ENCODE measurements around the gene HSD17B8. TPM values are rescaled to one million over a fixed set of nuclear protein-coding genes. Genes with fewer than 3 reads are reported as not detected.

Gene HSD17B8
- total and polyA plus RNA-seq, 10 of the 15 experiments (the other 5 are each of a cell fraction or from before 2014, with no cell fraction given), result 3.1 to 54.3 (median 26.5) TPM

DNA sequence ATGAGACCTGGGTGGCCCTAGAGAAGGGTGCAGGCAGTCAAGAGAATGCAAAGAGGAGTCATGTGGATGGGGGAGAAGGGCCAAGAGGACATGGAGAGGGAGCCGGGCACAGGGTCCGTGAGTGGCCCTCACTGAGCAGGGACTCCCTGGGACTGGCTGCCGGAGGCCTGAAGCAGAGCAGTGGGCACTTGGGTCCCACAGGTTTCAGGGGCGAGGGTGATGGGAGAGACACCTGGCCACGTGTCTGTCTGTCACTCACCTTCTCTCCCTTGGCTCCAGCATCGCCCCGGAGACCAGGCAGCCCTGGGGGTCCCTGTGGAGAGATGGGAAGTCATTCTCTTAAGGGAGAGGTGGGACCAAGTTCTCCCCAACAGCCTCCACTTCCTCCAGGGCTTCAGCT is 37.6 kb upstream of the HSD17B8 start:
- no TSS peak for BruUV-seq (replicated peaks)
- DNase-seq (ENCODE audit: low read depth, low spot score) (no peak), FAIRE-seq (no peak), ATAC-seq (no peak)
- 54% methylated on average over 7 of the region's 7 CpGs for WGBS (ENCODE audit: insufficient coverage, insufficient replicate concordance, low lambda C conversion rate, missing lambda C conversion rate)
- Histone ChIP-seq H3K36me3 (ENCODE audit: control insufficient read depth in 2 of 2, insufficient read depth in 2 of 2, low read length in 1 of 2) (no peaks in the 10 kb centered on the region), H3K4me2 (ENCODE audit: control insufficient read depth, insufficient read depth) (no peak overlapping the region), H3K9ac (ENCODE audit: control insufficient read depth, insufficient read depth, low read length) (no peak overlapping the region), H2AFZ (ENCODE audit: control insufficient read depth, low read depth, low read length) (no peak overlapping the region), H3K27ac (ENCODE audit: control insufficient read depth, insufficient read depth) (no peak overlapping the region), H3K4me3 (no peak overlapping the region), H3K9me3 (replicated peaks; ENCODE audit: control insufficient read depth, insufficient read depth, low read length) (no peaks in the 10 kb centered on the region), H3K4me1 (ENCODE audit: control insufficient read depth, insufficient read depth, low read length) (peaks cover 1% of the 10 kb centered on the region), H3K79me2 (ENCODE audit: control insufficient read depth, insufficient read depth, low read length) (no peaks in the 10 kb centered on the region), H3K27me3 (replicated peaks in 1 of 2; ENCODE audit: control insufficient read depth in 2 of 2, insufficient read depth in 2 of 2, low read length in 1 of 2) (no peaks in the 10 kb centered on the region), H4K20me1 (ENCODE audit: control insufficient read depth, insufficient read depth) (no peaks in the 10 kb centered on the region)
- in situ Hi-C loops (cut with MboI), result no loop called here
- ChIA-PET POLR2A (no interaction called here), RAD21 (ENCODE audit: unreplicated experiment) (no interaction called here), CTCF (no interaction called here), SMC1A (ENCODE audit: uncharacterized antibody, unreplicated experiment) (no interaction called here)
- TF ChIP-seq, protein P1, sequence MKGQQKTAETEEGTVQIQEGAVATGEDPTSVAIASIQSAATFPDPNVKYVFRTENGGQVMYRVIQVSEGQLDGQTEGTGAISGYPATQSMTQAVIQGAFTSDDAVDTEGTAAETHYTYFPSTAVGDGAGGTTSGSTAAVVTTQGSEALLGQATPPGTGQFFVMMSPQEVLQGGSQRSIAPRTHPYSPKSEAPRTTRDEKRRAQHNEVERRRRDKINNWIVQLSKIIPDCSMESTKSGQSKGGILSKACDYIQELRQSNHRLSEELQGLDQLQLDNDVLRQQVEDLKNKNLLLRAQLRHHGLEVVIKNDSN (IDR thresholded peaks at IDR 0.05; ENCODE audit: borderline replicate concordance, extremely low read length, insufficient read depth, low read depth, low read length), result peak; percentile 11
- TF ChIP-seq ZNF217 (IDR thresholded peaks at IDR 0.05), result no peak
- intact Hi-C loops (cut with micrococcal nuclease; ENCODE audit: unreplicated experiment), result no loop called here

DNA sequence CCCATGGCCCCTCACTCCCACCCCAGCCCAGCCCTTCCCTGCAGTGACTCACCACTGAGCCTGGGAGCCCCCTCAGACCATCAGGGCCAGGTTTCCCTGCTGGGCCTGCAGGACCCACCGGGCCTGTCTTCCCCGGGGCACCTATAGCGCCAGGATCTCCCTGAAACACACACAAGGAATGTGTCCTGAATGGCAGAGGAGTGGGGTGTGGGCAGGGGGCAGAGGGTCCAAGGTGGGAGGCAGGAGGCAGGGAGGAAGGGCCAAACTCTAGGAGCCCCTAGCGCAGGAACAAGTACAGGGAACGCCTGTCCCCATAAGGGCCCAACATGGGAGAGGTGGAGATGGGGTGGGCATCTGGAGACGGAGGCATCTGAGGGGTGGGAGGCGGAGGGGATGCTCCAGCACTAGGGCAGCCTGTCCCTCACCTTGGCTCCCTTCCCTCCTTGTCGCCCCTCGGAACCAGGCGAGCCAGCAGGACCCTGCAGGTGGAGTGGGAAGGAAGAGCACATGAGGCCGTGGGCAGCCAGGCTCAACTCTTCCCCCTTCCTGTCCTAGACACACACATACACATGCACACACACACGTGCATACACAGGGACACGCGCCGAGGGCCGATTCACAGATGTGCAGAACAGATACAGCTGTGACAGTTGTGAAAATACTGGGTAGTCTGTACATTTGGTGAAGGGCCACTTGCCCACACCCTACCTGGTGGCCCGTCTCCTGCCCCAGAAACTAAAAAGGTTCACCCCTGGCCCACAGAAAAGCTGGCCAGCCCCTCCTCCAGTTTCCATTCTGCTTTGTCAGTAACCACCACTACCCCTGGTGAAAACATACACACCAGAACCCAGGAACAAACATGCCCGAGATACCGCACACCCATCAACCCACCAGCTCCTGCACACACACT is 36.8 kb upstream of the HSD17B8 start:
- CTCF ChIA-PET, result interaction anchor here (0.6 to 0.9 kb wide), 3 partner anchors 42 to 81 kb away, joined by 3 read pairs; no protein-coding TSS in a partner anchor
- Histone ChIP-seq H3K9ac (ENCODE audit: control insufficient read depth, insufficient read depth, low read length) (no peak overlapping the region), H4K20me1 (ENCODE audit: control insufficient read depth, insufficient read depth) (no peaks in the 10 kb centered on the region), H3K79me2 (ENCODE audit: control insufficient read depth, insufficient read depth, low read length) (no peaks in the 10 kb centered on the region), H3K4me2 (ENCODE audit: control insufficient read depth, insufficient read depth) (no peak overlapping the region), H3K27me3 (replicated peaks in 1 of 2; ENCODE audit: control insufficient read depth in 2 of 2, insufficient read depth in 2 of 2, low read length in 1 of 2) (no peaks in the 10 kb centered on the region), H3K4me3 (no peak overlapping the region), H3K4me1 (ENCODE audit: control insufficient read depth, insufficient read depth, low read length) (no peaks in the 10 kb centered on the region; the same call in 1 of the 2 replicates), H3K9me3 (replicated peaks; ENCODE audit: control insufficient read depth, insufficient read depth, low read length) (no peaks in the 10 kb centered on the region), H3K36me3 (ENCODE audit: control insufficient read depth in 2 of 2, insufficient read depth in 2 of 2, low read length in 1 of 2) (no peaks in the 10 kb centered on the region), H3K27ac (ENCODE audit: control insufficient read depth, insufficient read depth) (no peak overlapping the region), H2AFZ (ENCODE audit: control insufficient read depth, low read depth, low read length) (no peak overlapping the region)
- FAIRE-seq (no peak), ATAC-seq (no peak), DNase-seq (ENCODE audit: low read depth, low spot score) (no peak)
- BruUV-seq (replicated peaks), result no TSS peak
- peak in 1 of 2 experiments; percentile 43; a peak in 1 of 4 replicates for TF ChIP-seq BHLHE40 (IDR thresholded peaks at IDR 0.05; ENCODE audit: borderline replicate concordance in 1 of 2, low read depth in 2 of 2, low read length in 1 of 2)
- 0 out of 4 replicates have a peak, but pooled peaks of 1 of the 2 experiments have one; percentile 5 for TF ChIP-seq SRF (IDR thresholded peaks at IDR 0.05; ENCODE audit: low read depth in 2 of 2, low read length in 2 of 2)
- no peak for TF ChIP-seq MYB (IDR thresholded peaks at IDR 0.05; ENCODE audit: borderline replicate concordance, low read depth, low read length)
- no peak for TF ChIP-seq BMI1 (IDR thresholded peaks at IDR 0.05; ENCODE audit: borderline replicate concordance)
- TF ChIP-seq, protein P2, sequence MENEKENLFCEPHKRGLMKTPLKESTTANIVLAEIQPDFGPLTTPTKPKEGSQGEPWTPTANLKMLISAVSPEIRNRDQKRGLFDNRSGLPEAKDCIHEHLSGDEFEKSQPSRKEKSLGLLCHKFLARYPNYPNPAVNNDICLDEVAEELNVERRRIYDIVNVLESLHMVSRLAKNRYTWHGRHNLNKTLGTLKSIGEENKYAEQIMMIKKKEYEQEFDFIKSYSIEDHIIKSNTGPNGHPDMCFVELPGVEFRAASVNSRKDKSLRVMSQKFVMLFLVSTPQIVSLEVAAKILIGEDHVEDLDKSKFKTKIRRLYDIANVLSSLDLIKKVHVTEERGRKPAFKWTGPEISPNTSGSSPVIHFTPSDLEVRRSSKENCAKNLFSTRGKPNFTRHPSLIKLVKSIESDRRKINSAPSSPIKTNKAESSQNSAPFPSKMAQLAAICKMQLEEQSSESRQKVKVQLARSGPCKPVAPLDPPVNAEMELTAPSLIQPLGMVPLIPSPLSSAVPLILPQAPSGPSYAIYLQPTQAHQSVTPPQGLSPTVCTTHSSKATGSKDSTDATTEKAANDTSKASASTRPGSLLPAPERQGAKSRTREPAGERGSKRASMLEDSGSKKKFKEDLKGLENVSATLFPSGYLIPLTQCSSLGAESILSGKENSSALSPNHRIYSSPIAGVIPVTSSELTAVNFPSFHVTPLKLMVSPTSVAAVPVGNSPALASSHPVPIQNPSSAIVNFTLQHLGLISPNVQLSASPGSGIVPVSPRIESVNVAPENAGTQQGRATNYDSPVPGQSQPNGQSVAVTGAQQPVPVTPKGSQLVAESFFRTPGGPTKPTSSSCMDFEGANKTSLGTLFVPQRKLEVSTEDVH (IDR thresholded peaks at IDR 0.05; ENCODE audit: low read depth, partially characterized antibody), result no peak
- RAD21 ChIA-PET (ENCODE audit: unreplicated experiment), result no interaction called here
- POLR2A ChIA-PET, result no interaction called here
- SMC1A ChIA-PET (ENCODE audit: uncharacterized antibody, unreplicated experiment), result no interaction called here
- intact Hi-C loops (cut with micrococcal nuclease; ENCODE audit: unreplicated experiment) (loop anchor here (2.0 kb wide), 1 partner anchor 61 kb away; no protein-coding TSS in a partner anchor), in situ Hi-C loops (cut with MboI) (no loop called here)
- WGBS (ENCODE audit: insufficient coverage, insufficient replicate concordance, low lambda C conversion rate, missing lambda C conversion rate), result 40% methylated on average over 19 of the region's 19 CpGs
